HL-60 (cell line): ENCODE data around the gene HRH1.
"Not testable (repeated sequence)": the region's sequence is repeated elsewhere in the genome, so short reads cannot be mapped to it uniquely, and the experiment has no call there.

Source experiments
- DNase-seq, 2 experiments: peaks; one replicate each; pipeline ENCODE4 v3.0.0-alpha.2; 2010 to 2020; ENCODE audit warnings: low read depth in 1 of 2, low spot score in 1 of 2
- H3K27ac ChIP-seq: fragments of 250-450 bp; sonication (Bioruptor Pico); replicated peaks from 2 replicates; pipeline ENCODE4 v1.5.1; 2020; ENCODE audit warnings: mild to moderate bottlenecking, moderate library complexity
- H3K27me3 ChIP-seq: fragments of 250-450 bp; sonication (Bioruptor Pico); 2 replicates; pipeline ENCODE4 v1.5.1; 2021; ENCODE audit warnings: mild to moderate bottlenecking, moderate library complexity; ENCODE audit not compliant: insufficient read depth, poor library complexity, severe bottlenecking
- H3K4me3 ChIP-seq: replicated peaks from 2 replicates; pipeline ENCODE4 v1.5.1; 2011; ENCODE audit warnings: mild to moderate bottlenecking, control low read depth, low read length; ENCODE audit not compliant: insufficient read depth
- CTCF ChIP-seq: IDR thresholded peaks from one replicate; pipeline ENCODE4 v1.5.1; 2011; ENCODE audit warnings: low read length, control low read depth, inconsistent platforms; ENCODE audit not compliant: insufficient read depth
- GABPA ChIP-seq: IDR thresholded peaks from 2 replicates; pipeline ENCODE4 v1.6.1; 2012; ENCODE audit warnings: low read depth
- POLR2AphosphoS5 ChIP-seq: IDR thresholded peaks from 2 replicates; pipeline ENCODE4 v1.6.1; 2012; ENCODE audit warnings: low read depth
- REST ChIP-seq: IDR thresholded peaks from 2 replicates; pipeline ENCODE4 v1.6.1; 2012; ENCODE audit warnings: low read depth; ENCODE audit not compliant: insufficient replicate concordance
- SPI1 ChIP-seq: IDR thresholded peaks from 2 replicates; pipeline ENCODE4 v1.6.1; 2012; ENCODE audit warnings: low read depth, mild to moderate bottlenecking, borderline replicate concordance

Gene HRH1

GRCh38 chr3:11131371-11131770, 22.9 kb upstream of the HRH1 start:
- DNase-seq, result no peak
- TF ChIP-seq REST (no peak), CTCF (no peak), POLR2AphosphoS5 (no peak), SPI1 (no peak), GABPA (no peak)
- no peak overlapping the region for H3K27ac ChIP-seq
- no peak overlapping the region for H3K4me3 ChIP-seq
- no peaks in the 10 kb centered on the region for H3K27me3 ChIP-seq

- not testable (repeated sequence) for H3K27ac ChIP-seq, H3K27me3 ChIP-seq, DNase-seq, H3K4me3 ChIP-seq
These were observed 22.4 kb upstream of the HRH1 start for GRCh38 chr3:11131886-11132285.

- Histone ChIP-seq H3K4me3 (no peak overlapping the region), H3K27ac (no peak overlapping the region), H3K27me3 (no peaks in the 10 kb centered on the region)
- TF ChIP-seq CTCF, result no peak
- no peak for TF ChIP-seq GABPA
- TF ChIP-seq SPI1, result no peak
- TF ChIP-seq REST, result no peak
- no peak for TF ChIP-seq POLR2AphosphoS5
- no peak for DNase-seq
These were observed 21.4 kb upstream of the HRH1 start for GRCh38 chr3:11132861-11133260.

GRCh38 chr3:11134794-11135193, 19.5 kb upstream of the HRH1 start:
- H3K27ac ChIP-seq, result no peak overlapping the region
- no peaks in the 10 kb centered on the region for H3K27me3 ChIP-seq
- H3K4me3 ChIP-seq, result no peak overlapping the region
- no peak for DNase-seq
- TF ChIP-seq SPI1 (no peak), POLR2AphosphoS5 (no peak), GABPA (no peak), REST (no peak), CTCF (no peak)
